ENCODE measurements around the gene ASB10.

GRCh38 chr7:151131224-151131591 lies 55.8 kb downstream of the ASB10 start:
- TF ChIP-seq, protein P1, sequence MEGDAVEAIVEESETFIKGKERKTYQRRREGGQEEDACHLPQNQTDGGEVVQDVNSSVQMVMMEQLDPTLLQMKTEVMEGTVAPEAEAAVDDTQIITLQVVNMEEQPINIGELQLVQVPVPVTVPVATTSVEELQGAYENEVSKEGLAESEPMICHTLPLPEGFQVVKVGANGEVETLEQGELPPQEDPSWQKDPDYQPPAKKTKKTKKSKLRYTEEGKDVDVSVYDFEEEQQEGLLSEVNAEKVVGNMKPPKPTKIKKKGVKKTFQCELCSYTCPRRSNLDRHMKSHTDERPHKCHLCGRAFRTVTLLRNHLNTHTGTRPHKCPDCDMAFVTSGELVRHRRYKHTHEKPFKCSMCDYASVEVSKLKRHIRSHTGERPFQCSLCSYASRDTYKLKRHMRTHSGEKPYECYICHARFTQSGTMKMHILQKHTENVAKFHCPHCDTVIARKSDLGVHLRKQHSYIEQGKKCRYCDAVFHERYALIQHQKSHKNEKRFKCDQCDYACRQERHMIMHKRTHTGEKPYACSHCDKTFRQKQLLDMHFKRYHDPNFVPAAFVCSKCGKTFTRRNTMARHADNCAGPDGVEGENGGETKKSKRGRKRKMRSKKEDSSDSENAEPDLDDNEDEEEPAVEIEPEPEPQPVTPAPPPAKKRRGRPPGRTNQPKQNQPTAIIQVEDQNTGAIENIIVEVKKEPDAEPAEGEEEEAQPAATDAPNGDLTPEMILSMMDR (IDR thresholded peaks at IDR 0.05): no peak
- TF ChIP-seq POLR2A (IDR thresholded peaks at IDR 0.05): no peak

Data from sigmoid colon (tissue), 3 donors.